ENCODE data around the gene PDGFRB.
A peak's percentile ranks its signal among the peaks of the same experiment; 100 is the strongest.

Gene PDGFRB

DNA sequence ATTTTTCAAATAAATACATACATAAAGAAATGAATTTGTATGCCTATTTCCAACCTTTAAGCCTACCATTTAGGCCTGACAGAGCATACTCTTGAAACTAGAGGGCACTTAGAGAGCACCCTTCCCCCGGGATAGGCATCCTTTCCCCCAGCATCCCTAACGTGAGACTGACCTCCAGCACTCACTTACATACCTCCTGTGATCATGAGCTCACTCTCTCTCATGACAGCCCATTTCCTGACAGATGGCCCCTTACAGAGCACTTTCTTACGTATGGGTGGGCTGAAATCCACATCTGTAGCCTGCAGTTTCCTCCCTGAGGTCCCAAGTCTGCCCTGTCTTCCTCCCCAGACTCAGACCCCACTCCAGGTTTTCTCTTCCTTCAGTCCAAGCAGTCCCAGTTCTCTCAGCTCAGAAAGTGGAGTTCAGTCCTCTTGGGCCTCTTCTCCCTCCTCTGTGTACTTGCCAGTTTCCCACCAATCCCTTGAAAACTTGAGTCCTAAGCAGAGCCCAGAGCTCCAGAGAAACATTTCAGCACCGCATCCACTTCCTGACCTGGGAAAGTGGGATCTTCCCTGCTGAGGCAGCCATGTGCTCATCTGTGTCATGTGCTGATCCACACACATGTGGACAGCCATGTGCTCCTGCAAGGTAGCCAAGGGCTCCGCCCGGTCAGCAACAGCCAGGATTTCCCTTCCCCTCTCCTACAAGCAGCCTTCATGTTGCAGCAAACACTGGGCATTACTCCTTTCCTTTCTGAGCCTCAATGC lies 8.8 kb upstream of the PDGFRB start:
- no peak for DNase-seq (ENCODE audit: extremely low read depth in 1 of 2, low read depth in 1 of 2)

DNA sequence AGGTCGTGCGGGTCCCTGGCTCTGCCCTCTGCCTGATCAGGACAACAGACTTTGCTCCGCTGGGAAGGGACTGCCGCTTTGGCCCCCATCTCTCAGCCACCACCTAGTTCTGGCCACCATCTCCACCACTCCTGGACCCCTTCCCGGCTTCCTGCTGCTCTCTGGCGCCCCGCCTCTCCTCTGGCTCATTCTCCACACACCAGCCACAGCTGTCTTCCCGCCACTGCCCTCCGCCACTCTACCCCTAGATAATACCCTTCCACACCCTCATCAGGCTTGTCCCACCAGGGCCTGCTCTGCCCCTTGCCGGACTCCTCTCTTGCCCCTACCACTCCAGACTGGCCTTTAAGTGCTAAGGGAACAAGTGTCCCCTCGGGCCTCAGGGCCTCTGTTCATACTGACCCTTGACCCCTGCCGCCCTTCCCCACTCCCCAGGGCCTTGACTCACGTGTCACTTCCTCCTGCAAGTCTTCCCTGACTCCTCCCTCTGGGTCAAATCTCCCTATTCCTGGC lies 8.0 kb upstream of the PDGFRB start:
- no peak for DNase-seq (ENCODE audit: extremely low read depth in 1 of 2, low read depth in 1 of 2)

DNA sequence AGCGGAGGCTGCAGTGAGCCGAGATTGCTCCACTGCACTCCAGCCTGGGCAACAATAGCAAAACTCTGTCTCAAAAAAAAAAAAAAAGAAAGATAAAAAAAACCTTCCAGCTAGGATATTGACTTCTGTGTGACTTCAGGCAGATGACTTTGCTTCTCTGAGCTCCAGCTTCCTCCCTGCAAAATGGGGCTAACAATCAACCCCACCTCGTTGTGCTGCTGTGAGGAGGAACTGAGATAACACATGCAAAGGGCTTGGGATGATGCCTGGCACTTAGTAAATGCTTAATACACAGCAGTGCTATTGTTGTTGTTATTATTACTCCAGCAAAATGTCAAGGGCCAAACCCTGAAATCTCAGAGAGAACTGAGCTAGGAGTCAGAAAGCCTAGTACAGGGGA lies 7.4 kb upstream of the PDGFRB start:
- DNase-seq (ENCODE audit: extremely low read depth in 1 of 2, low read depth in 1 of 2) = no peak

DNA sequence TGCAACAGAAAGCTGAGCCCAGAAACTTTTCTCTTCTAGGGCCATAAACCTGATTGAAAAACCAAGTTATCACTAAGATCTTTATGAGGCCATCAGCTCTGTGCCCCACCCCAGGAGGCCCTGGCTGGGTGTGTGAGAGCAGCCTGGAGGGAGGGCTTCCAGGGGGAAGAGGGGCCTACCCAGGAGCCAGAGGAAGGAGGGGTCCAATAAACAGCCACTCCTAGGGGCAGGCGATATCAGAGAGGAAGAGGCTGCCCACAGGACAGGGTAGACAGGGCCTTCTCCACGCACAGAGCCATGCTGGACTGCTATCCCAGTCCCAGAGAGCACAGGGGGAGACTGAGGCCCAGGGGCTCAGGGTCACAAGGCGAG lies 6.5 kb upstream of the PDGFRB start:
- DNase-seq (ENCODE audit: extremely low read depth in 1 of 2, low read depth in 1 of 2) = no peak

DNA sequence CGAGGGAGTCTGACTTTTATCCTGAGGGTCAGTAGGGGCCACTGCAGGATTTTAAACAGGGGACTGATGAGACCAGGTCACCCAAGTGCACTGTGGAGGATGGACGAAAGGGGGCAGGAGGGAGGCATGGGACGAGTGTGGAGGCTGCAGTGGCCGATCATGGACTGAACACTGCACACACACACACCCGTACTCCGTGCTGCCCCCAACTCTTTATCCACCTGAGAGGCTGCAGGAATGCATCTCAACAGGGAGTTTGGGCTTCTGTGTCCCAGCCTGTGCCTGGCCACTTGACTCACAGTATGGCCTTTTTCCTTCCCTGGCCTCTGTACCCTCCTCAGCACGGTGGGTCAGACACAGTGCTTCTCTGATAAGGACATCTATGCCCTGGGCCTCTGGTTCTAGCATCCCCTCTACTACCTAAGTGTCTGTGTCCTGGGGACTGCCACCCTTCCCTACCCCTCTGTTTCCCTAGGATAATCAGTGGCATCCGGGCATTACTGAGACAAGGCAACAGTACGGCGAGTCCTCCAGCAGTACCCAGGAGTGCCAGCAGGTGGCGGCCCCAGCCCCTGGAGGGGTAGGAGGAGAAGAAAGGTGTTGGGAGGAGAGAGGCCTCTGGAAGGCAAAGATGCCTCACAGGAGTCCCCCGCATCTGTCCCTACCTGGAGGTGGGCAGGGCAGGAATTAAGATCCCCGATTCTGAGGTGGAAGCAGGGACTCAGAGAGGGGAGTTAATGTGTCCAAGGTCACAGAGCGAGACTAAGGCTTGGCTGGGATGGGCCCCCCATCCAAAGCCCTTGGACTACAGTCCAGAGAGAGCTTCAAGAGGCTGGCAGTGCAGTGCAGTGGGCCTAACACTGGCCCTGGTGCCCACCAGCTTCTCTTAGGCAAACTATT lies 5.8 kb upstream of the PDGFRB start:
- DNase-seq (ENCODE audit: extremely low read depth in 1 of 2, low read depth in 1 of 2) = peak; percentile 41 to 67

DNA sequence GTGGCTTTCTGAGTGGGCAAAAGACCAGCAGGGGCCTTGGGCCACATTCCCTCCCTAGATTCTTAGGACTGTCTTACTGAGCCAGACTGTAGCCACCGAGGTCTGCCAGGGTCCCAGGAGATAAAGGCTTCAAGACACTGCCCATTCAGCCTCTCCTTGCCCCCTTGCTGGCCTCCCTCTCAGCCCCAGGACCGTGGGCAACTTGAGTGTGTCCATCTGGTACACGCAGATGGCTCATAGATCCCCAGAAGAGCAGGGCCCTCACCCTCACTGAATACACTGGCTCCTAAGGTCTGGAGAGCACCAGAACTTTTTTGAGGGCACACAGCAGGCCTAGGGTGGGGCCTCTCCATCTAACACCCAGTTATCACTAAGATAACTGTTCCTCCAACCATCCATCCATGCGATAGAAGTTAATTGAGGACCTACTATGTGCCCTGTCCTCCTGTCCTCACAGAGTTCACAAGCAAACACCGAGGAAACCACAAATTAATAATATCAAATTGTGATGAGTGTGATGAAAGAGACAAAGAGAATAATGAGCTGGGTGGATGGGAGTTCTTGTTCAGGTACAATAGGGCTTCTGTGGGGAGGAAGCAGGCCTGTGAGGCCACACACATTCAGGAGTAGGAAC lies 4.9 kb upstream of the PDGFRB start:
- DNase-seq (ENCODE audit: extremely low read depth in 1 of 2, low read depth in 1 of 2) = no peak

DNA sequence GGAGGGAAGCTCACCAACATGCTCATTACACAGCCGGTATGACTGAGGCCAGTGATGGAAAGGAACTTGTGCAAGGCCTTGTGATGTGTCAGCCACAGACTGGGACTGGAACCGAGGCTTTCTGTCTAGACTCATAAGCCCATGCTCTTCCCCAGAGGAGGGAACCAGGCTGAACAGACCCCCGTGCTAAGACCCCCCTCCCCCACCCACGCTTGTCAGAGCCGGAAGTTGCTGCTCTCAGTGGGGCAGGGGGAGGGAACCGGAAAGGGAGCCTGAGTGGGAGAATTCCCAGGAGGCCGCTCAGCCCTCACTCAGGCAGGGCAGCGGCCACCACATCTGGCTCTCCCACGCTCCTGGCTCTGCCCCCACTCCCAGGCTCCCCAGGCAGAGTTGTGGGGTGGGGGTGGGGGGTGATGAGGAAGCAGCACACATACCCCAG lies 4.1 kb upstream of the PDGFRB start:
- no peak for DNase-seq (ENCODE audit: extremely low read depth in 1 of 2, low read depth in 1 of 2)

DNA sequence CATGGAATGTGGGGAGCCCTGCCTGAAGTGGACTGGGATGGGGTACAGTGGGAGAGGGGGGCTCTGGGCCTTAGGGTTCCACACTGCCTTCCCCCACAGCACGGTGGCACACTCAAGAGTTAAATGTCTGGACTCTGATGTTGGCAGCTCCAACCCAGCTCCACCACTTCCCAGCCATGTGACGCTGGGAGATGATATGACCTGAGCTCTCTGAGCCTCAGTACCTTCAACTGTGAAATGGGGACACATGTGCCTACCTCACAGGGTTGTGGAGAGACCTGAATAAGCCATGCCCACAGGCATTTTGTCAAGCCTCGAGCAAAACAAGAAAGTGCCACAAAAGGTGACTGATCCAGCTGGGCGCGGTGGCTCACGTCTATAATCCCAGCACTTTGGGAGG lies 3.4 kb upstream of the PDGFRB start:
- DNase-seq (ENCODE audit: extremely low read depth in 1 of 2, low read depth in 1 of 2) = no peak

DNA sequence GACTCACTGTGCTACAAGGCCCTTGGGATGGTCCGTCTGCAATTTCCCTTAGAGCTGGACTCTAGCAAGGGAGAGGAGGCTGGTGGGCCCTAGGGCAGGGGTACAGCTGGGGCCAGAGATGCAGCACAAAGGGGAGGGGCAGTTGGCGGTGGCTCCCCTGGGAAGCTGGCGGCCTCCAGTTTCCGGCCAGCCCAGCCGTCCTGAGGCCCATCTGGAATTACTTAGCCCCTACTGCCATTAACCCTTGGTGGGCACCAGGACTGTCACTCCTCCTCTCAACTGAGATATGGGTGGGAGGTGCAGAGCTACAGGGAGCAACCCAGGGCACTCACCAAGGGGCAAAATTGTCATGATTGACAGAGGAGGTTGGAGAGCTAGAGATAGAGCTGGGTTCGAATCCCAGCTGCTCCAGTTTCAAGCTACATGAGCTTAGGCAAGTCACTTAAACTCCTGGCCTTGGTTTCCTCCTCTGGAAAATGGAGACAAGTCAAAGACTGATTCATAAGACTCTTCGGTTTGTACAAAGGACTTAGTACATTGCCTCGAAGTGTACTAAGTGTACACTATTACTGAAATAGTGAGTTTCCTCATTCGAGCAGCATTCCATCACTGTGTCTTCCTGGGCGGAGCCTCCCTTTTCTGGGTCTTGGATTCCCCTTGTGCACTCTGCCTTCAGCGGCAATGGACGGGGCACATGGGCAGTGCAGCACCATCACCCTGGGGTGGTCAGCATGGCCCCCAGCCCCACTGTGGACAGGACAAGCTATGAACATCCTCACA lies 2.7 kb upstream of the PDGFRB start:
- DNase-seq (ENCODE audit: extremely low read depth in 1 of 2, low read depth in 1 of 2) = no peak

DNA sequence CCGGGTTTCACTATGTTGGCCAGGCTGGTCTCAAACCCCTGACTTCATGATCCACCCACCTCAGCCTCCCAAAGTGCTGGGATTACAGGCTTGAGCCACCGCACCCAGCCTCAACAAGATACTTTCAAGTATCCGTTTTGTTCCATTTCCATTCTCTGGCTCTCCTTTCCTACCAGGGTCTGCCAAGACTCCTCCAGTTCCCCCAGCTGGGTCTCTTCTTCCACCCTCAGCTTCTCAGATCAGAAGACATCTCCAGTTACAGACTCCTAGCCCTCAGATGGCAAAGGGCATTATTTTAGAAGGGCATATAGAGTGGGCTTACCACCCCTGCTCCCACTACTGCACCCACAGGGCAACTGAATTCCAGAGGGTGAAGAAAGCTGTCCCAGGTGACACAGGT lies 1.5 kb upstream of the PDGFRB start:
- DNase-seq (ENCODE audit: extremely low read depth in 1 of 2, low read depth in 1 of 2) = no peak

DNA sequence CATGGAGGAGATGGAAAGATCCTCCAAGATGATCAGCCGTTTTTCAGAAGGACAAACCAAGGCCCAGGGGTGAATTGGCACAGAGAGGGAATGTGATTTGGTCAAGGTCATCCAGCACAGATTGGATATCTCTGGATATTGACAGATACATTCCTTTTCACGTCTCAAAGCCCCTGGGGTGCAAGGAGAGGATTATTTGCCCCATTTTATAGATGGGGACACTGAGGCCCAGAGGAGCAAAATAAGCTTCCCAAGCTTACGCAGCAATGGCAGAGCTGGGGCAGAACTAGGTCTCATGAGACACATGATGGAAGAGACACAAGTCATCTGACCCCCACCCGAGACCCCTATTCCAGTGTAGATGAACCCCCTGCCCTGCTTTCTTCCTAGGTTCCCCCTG lies 895 bp upstream of the PDGFRB start:
- DNase-seq (ENCODE audit: extremely low read depth in 1 of 2, low read depth in 1 of 2) = no peak

DNA sequence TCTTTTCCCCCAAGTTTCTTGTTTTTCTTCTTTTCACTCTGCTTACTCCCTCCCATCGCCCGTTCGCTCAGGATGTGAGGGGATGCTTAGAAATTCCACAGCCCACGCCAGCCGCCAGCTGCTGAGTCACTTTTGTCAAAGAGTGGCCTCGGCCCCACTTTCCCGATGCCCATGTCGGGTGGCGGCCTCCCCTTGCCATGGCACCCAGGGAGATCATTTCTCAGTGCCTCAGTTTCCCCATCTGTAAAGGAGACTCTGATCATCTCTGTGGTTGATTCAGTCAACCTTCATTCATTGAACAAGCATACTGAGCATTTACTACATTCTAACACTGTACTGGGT lies 353 bp upstream of the PDGFRB start:
- no peak for DNase-seq (ENCODE audit: extremely low read depth in 1 of 2, low read depth in 1 of 2)

DNA sequence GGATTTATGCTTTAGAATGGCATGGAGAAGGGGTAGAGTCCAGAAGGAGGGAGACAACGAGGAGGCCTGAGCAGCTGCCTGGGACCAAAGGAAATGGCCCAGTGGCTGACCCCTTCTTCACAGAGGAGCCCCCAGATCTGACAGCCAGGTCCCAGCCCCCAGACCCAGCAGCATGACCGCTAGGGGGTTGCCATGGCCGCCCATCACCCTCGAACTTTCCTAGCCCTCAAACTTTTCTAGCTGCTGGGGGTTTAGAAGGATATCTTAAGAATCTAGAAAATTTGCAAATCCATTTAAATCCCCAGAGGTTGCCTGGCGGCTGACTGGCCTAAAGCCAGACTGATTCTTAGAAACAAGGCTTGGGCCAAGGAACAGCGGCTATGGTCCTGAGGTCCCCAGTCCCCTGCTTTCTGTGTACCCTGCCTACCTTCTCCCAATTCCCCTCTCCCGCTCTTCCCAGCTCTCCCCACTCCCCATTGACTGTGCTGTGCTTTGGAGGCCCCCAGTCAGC lies 972 bp downstream of the PDGFRB start:
- DNase-seq (ENCODE audit: extremely low read depth in 1 of 2, low read depth in 1 of 2) = no peak

DNA sequence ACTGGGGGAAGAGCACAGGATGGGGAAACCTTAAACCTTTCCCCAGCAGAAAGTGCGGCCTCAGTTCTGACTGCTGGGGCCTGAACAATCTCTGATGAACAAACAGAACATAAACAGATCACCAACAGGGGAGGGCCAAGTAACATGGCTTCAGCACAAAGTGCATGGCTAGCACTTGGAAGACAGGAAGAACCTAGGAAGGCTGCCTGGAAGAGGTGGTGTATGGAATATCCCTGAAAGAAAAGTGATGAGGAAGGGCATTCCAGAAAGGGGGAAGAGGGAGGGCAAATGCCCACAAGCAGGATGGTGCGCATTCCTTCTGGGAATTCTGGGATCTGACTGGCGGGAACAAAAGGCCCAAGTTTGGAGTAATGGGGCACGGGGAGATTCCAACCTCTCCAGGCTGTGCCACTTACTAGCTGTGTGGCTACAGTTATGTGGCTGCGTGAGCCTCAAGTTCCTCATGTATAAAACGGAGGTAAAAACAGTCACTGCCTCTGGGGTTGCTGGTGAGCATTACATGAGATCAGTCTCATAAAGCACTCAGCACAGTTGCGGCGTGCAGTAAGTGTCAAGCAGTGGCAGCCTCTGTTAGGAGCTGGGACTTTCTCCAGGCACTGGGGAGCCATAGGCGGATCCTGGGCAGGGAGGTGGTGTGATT lies 1.6 kb downstream of the PDGFRB start:
- no peak for DNase-seq (ENCODE audit: extremely low read depth in 1 of 2, low read depth in 1 of 2)

DNA sequence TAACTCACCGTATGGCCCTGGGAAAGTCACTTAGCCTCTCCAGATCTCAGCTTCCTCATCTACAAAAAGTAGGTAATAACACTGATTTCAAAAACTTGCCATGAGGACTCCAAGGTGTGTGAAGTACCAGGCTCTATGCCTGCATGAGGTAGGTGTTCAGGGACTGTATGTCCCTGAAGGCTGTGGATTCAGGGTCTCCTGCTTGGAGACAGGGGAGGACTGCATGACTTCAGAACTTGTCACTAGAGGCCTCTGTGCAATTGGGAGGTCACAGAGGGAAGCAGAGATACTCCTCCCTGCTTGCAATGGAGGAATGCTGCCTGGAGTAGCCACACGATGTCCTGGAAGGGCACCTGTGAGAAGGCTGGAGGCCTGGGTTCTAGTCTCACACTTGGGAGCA lies 2.2 kb downstream of the PDGFRB start:
- DNase-seq (ENCODE audit: extremely low read depth in 1 of 2, low read depth in 1 of 2) = no peak

DNA sequence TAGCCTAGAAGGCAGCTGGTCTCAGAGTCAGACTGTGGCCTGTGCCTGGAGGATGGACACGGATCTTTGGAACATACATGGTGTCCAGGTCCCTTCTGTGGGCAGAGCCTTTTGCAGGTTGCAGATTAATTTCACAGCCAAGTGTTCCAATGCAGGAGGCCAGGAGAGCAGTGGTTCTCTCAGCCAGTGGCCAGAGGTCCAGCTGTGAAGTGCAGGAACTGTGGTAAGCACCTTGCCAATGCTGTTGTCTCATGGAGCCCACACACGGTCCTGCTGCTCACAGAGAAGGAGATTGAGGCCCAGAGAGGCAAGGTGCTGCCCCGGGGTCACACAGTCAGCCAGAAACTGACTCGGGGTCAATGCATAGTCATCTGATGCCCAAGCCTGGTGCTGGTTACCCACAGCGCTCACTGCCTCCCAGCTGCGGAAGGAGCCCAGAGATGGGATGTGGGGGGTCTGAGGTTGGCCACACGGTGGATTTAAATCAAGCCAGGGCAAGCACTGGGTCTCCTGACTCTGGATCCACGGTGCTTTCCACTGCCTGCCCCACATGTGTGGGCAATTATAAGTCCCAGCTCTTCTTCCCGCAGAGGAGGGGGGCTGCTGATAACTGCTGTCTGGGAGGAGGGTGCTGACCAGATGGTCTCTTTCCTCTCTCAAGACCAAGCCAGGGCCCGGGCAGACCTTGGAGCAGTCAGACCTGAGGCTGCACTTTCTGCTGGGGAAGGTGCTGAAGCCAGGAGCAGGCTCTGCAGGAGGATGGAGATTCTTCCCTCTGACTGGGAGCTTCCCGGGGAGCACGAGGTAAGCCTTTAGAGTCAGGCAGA lies 2.8 kb downstream of the PDGFRB start:
- DNase-seq (ENCODE audit: extremely low read depth in 1 of 2, low read depth in 1 of 2) = no peak

DNA sequence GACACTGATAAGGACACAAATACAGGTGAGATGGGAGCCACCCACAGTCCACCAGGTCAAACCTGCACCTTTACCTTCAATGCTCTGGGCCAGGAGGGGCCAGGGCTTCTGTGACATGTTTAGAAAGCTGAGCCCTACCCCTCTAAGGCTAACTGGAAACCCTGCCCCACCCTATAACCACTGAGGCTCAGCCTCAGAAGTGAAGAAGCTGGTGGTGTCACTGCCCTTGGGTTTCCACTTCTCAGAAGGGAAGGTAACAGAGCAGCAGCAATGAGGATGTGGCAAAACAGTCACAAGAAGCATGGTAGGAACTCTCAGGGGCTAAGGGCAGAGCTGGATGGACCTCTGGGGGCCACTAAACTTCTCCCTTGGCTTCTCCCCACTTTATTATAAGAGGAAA lies 6.0 kb downstream of the PDGFRB start:
- no peak for DNase-seq (ENCODE audit: extremely low read depth in 1 of 2, low read depth in 1 of 2)

DNA sequence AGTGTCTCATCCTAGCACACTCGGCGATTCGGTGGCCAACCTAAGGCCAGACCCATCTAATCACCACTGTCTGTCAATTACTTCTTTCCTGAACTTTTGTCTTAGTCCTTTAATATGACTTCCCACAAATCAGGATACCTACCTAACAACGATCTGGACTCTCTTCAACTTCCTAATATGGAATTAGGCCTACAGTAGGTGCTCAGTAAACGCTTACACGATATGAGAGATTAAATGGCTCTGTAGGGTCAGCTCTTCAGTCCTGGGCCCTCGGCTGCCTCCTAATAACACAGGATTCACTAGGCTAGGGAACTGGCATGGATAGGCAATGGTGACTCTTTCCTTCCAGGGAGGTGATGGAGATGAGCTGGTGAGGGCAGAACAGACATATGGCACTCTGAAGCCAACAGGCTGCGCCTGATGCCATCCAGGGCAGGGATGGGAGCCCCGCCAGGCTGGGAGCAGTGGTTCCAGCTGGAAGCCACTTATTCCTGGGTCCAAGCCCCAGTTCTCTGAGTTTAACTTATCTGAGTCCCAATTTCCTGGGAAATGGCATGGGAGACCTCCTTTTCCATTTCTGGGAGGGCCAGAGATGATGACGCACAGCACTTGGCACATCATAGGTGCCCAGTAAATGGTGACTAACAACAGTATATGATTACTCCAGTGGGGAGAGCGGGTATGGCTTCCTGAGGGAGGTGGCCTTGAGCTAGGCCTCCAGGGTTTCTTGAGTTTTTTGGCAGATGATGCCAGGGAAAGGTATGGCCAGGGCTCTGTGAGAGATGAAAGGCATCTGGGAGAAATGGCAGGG lies 7.3 kb downstream of the PDGFRB start:
- DNase-seq (ENCODE audit: extremely low read depth in 1 of 2, low read depth in 1 of 2) = no peak

Measured in activated CD8-positive, alpha-beta memory T cell treated with anti-CD3 and anti-CD28 coated beads for 1 hour (primary cell).